Breast epithelium (tissue), 4 donors: ENCODE results near the gene PRKAR1B. TPM values are rescaled to one million over a fixed set of nuclear protein-coding genes. Genes with fewer than 3 reads are reported as not detected.
A peak's percentile ranks its signal among the peaks of the same experiment; 100 is the strongest.

Experiments used
- DNase-seq, 2 donors: peaks; one replicate each; pipeline ENCODE4 v3.0.0-alpha.2; 2019; ENCODE audit warnings: low spot score in 2 of 2
- H3K27ac ChIP-seq, 2 donors: fragments of 200-600 bp; sonication (generic) in 1 of 2; one replicate each; pipeline ENCODE4 v1.5.1; 2016 to 2019; ENCODE audit warnings: mild to moderate bottlenecking in 1 of 2
- H3K27me3 ChIP-seq, 2 donors: fragments of 200-600 bp; sonication (generic) in 1 of 2; one replicate each; pipeline versions ENCODE4 v1.5.1 to v1.6.0; 2017 to 2019; ENCODE audit warnings: control low read depth in 1 of 2, mild to moderate bottlenecking in 1 of 2
- H3K36me3 ChIP-seq: fragments of 200-600 bp; one replicate; pipeline ENCODE4 v1.5.1; 2019
- H3K4me1 ChIP-seq, 2 donors: fragments of 200-600 bp; sonication (generic); one replicate each; pipeline ENCODE4 v1.5.1; 2016 to 2019; ENCODE audit warnings: control low read depth in 1 of 2
- H3K4me3 ChIP-seq, 3 donors: fragments of 200-600 bp; sonication (generic); 1 replicate in 2 of 3; 2 replicates in 1 of 3; pipeline ENCODE4 v1.5.1; 2016 to 2019; ENCODE audit warnings: mild to moderate bottlenecking in 3 of 3, moderate library complexity in 2 of 3
- H3K9me3 ChIP-seq, 2 donors: fragments of 200-600 bp; sonication (generic) in 1 of 2; one replicate each; pipeline ENCODE4 v1.5.1; 2016 to 2019; ENCODE audit warnings: control low read depth in 1 of 2
- CTCF ChIP-seq, 3 donors: fragments of 450-650 bp; IDR thresholded peaks; one replicate each; pipeline ENCODE4 v1.5.1; 2016 to 2017; ENCODE audit warnings: antibody characterized with exemption in 3 of 3, mild to moderate bottlenecking in 3 of 3, moderate library complexity in 3 of 3
- POLR2A ChIP-seq: fragments of 450-650 bp; IDR thresholded peaks from one replicate; pipeline ENCODE4 v1.6.1; 2016; ENCODE audit warnings: antibody characterized with exemption, mild to moderate bottlenecking, moderate library complexity
- POLR2AphosphoS5 ChIP-seq, 3 donors: sonication (generic); formaldehyde crosslinking; IDR thresholded peaks; one replicate each; pipeline ENCODE4 v1.6.1; 2017; ENCODE audit warnings: antibody characterized with exemption in 3 of 3
- intact Hi-C: fragments of 100-400 bp; cut with DNase I; formaldehyde crosslinking; loops from one replicate; pipeline ENCODE4 v1.15.1; 2023; ENCODE audit warnings: low total_unique reads
- total RNA-seq, 3 donors: library from RNA; depleted of rRNA; stranded (reverse); fragments of >200 nt; gene quantifications; one replicate each; pipeline ENCODE4 v1.1.0, GENCODE V29; 2016

The PRKAR1B gene
- total RNA-seq, 3 donors from 2014 or later = 3.7 to 10.5 (median 7.9) TPM

GRCh38 chr7:748446-748845 is 21.4 kb upstream of the PRKAR1B start:
- DNase-seq = peak in 1 of 2 donors; percentile 15
- Histone ChIP-seq H3K27me3 (no peaks in the 10 kb centered on the region), H3K9me3 (no peaks in the 10 kb centered on the region), H3K36me3 (no peaks in the 10 kb centered on the region), H3K4me3 (no peak overlapping the region), H3K4me1 (no peaks in the 10 kb centered on the region), H3K27ac (no peak overlapping the region)
- intact Hi-C loops = no loop called here
- TF ChIP-seq POLR2AphosphoS5 (IDR thresholded peaks at IDR 0.05) = no peak
- TF ChIP-seq POLR2A = no peak
- TF ChIP-seq CTCF (IDR thresholded peaks at IDR 0.05) = no peak

DNA sequence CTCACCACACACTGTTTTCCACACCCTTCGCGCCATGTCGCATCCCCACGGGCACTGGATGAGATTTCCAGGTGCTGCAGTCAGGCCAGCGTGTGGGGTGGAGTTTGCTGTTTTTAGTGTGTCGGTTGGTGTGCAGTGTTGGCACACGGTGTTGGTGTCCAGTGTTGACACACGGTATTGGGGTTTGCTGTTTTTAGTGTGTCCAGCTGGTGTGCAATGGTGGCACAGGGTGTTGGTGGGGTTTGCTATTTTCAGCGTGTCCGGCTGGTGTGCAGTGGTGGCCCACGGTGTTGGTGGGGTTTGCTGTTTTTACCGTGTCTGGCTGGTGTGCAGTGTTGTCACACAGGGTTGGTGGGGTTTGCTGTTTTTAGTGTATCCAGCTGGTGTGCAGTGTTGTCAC is 20.1 kb upstream of the PRKAR1B start:
- H3K9me3 ChIP-seq = no peaks in the 10 kb centered on the region

DNA sequence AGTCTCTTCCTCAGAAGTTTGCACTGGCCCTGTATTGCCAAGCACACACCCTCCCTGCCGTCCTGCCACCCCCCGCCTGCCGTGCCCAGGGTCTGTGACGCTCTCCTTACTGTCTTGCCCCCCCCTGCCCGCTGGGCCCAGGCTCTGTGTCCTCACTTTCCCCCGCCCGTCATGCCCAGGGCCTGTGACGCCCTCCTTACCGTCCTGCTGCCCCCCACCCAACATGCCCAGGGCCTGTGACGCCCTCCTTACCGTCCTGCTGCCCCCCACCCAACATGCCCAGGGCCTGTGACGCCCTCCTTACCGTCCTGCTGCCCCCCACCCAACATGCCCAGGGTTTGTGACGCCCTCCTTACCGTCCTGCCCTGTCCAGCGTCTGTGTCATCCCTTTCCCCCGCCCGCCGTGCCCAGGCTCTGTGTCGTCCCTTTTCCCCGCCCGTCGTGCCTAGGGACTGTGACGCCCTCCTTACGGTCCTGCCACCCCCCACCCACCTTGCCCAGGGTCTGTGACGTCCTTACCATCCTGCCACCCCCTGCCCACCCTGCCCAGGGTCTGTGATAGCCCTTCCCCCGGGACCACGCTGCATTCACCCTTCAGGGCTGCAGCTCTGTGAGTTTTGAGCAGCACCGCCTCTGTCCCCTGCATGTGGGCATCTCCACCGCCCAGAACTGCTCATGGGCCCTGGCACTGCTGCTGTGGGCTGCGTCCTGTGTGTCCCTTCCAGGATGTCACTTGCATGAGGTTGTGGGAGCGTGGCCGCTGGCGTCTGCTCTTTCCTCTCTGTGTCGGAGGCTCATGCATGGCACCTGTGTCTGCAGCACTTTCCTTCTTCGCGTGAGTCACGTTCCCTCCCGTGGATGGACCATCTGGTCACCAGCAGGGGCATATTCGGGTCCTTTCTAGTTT is 19.3 kb upstream of the PRKAR1B start:
- H3K9me3 ChIP-seq = no peaks in the 10 kb centered on the region
- no peak overlapping the region for H3K27ac ChIP-seq
- TF ChIP-seq POLR2AphosphoS5 (IDR thresholded peaks at IDR 0.05) = no peak
- TF ChIP-seq CTCF (IDR thresholded peaks at IDR 0.05) = no peak
- TF ChIP-seq POLR2A = no peak
- H3K36me3 ChIP-seq = no peaks in the 10 kb centered on the region
- DNase-seq = peak in 1 of 2 donors; percentile 43
- intact Hi-C loops = no loop called here
- no peaks in the 10 kb centered on the region for H3K4me1 ChIP-seq
- no peaks in the 10 kb centered on the region for H3K27me3 ChIP-seq
- H3K4me3 ChIP-seq = no peak overlapping the region

More for the DNA sequence above, 20.1 kb upstream of the PRKAR1B start:
- Histone ChIP-seq H3K27ac (no peak overlapping the region), H3K4me3 (no peak overlapping the region), H3K36me3 (no peaks in the 10 kb centered on the region), H3K27me3 (no peaks in the 10 kb centered on the region), H3K4me1 (no peaks in the 10 kb centered on the region)
- peak in 1 of 2 donors; percentile 22 for DNase-seq
- intact Hi-C loops = no loop called here
- TF ChIP-seq CTCF (IDR thresholded peaks at IDR 0.05) (no peak), POLR2A (no peak), POLR2AphosphoS5 (IDR thresholded peaks at IDR 0.05) (no peak)

GRCh38 chr7:745431-746154 is 18.5 kb upstream of the PRKAR1B start:
- no peaks in the 10 kb centered on the region for H3K9me3 ChIP-seq
- H3K36me3 ChIP-seq = no peaks in the 10 kb centered on the region
- H3K4me1 ChIP-seq = no peaks in the 10 kb centered on the region
- H3K27ac ChIP-seq = no peak overlapping the region
- no peak for TF ChIP-seq POLR2AphosphoS5 (IDR thresholded peaks at IDR 0.05)
- TF ChIP-seq CTCF (IDR thresholded peaks at IDR 0.05) = no peak
- TF ChIP-seq POLR2A = no peak
- peak in 1 of 2 donors; percentile 43 for DNase-seq
- no peak overlapping the region for H3K4me3 ChIP-seq
- intact Hi-C loops = no loop called here
- no peaks in the 10 kb centered on the region for H3K27me3 ChIP-seq
